Hypothalamus (tissue), 51 donors: Measurements from ENCODE around the gene ZCCHC7.
"Not testable (repeated sequence)": the region's sequence is repeated elsewhere in the genome, so short reads cannot be mapped to it uniquely, and the experiment has no call there.

Experiments used
- DNase-seq, 51 donors: peaks; one replicate each; lab custom pipeline; 2025; lab: John Stamatoyannopoulos, UW

ZCCHC7 gene

DNA sequence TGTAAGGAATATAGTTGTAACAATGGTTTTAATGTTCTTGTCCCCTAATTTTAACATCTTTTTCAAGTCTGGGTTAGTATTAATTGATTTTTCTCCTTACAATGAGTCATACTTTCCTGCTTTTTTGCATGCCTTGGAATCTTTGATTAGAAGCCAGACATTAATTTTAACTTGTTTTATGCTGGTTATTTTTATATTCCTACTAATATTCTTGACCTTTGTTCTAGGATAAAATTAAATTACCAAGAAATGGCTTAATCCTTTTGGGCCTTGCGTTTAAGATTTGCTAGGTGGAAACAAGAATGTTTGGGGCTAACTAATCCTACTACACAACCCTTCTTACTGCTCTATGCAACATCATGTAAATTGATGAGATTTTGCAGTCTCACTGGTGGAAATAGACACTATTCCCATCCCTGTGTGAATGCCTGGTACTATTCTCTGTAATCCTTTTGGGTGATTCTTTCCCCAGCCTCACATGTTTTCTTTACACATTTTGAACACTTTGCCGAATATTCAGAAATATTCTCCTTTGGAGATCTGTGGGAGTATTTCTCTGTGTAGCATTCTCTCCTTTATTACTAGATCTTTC is 47.2 kb downstream of the ZCCHC7 start:
- no peak for DNase-seq

DNA sequence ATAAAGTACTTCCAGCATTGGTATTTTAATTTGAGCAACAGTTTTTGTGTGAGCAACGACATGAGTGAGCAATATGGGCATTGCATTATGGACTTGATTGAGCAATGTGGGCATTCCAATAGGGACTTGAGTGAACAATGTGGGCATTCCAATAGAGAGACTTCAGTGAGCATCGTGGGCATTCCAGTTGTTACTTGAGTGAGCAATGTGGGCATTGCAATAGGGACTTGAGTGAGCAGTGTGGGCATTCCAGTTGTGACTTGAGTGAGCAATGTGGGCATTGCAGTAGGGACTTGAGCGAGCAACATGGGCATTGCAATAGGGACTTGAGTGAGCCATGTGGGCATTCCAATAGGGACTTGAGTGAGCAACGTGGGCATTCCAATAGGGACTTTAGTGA is 52.2 kb downstream of the ZCCHC7 start:
- no peak for DNase-seq

DNA sequence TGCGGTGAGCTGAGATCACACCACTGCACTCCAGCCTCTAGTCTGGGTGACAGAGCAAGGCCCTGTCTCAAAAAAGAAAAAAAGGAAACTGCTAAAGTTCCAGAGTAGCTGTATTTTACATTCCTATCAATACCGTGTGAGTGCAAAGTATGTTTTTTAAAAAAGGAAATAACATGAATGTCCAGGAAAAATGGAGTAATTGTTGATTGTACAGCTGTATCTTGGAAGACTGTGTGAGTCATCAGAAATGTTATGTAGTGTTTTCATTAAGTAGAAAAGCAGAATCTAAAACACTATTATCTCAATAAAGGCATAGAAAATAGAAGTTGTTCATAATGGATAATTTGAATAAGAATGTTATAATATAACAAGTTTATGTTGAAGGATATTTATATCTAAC is 53.9 kb downstream of the ZCCHC7 start:
- DNase-seq = no peak

DNA sequence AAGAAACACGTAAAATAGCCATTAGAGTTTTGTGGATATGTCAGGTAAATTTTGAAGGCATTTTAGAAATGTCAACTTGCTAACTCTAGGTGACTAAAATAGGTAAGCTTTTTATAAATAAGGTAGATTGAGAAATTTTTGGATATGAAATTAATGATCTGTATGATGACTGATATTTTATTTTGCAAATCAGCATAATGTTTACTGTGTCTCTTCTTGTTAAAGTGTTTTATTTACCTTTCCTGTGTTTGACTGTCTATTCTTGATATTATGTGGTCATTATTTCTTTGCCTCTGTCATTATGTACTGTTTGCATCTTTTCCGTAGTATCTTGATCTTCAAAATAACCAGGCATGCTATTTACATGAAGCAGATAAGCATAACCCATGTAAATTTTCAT is 58.4 kb downstream of the ZCCHC7 start:
- DNase-seq = no peak

DNA sequence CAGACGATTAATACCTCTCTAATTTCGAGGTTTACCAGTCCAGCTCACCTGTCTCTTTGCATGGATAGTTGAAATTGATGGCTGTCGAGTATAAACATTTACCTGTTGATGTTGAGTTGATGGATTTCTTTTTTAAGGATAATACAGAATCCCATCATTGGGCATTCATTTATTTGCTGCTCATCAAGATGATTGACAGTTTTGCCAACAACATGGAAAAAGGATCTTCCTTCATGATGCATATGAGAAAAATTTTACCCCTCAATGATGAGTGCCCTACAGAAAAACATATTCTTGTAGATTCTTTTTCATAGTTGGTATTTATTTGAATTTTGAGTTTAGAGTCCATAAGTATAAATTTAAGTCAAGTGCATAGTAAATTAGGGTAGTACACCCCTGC is 59.2 kb downstream of the ZCCHC7 start:
- DNase-seq = no peak

DNA sequence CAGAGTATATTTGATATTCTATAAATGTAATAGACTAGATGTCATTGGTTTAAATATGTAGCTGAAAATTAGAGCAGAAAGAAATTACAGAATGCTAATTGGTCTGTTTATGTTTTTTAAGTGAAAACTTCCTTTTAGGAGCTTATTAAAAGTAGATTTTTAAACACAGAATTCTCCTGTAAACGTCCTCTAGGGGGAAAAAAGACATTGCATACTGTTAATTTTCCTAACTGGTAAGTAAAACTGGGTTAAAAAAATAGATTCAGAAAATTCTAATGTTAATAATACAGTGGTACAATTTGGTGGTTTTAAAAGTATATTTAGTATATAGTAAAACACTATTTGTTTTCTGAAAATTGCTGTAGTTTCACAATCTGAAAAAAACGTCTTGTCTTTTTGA is 59.8 kb downstream of the ZCCHC7 start:
- no peak for DNase-seq

DNA sequence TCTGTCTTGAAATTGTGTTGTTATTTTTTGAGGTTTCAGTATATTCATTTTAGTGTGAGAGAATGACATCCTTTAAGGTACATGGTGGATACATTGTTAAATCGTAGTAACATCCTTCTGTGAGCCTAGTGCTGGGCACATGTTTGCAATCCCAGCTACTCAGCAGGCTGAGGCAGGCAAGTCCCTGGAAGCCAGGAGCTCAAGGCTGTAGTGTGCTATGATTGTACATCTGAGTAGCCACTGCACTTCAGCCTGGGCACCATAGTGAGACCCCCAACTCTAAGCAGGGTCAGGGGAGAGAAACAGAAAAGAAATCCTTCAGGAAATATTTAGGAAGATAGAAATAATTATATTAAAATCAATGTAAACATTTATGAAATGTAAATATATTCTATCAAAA is 62.3 kb downstream of the ZCCHC7 start:
- DNase-seq = no peak

DNA sequence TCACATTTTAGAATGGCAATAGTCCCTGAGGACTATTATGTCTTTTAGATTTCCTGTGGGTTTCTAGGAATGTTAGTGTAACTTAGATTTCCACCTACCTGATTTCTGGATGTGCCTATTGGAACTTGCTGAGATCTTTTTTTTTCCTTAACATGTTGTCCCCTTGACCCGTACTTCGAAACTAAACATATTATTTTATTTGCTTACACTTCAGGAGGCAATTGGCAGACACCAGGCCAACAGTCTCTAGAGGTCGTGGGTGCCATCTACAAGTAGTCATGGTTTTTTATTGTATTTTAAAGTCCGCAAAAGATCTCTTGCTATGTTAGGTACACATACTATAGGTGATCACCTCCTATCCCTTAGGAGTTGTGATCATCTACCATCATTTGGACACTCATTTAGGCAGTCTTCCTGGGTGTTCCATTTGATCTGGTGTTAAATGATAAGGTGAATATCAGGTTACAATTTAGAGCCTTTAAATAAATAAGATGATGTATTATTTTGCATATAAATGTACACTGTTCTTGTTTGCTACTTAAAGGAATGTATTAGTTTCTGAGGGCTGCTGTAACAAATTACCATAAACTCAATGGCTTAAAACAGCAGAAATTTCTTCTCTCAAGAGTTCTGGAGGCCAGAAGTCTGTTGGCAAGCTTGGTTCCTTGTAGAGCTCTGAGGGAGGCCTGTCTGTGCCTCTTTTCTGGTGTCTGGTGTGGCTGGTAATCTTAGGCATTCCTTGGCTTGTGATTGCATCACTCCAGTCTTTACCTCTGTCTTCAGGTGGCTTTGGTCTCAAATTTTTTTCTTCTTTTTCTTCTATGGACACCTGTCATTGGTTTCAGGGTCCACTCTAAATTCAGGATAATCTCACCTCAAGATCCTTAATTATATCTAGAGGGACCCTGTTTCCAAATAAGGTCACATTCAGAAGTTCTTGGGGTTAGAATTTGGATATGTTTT is 64.8 kb downstream of the ZCCHC7 start:
- no peak for DNase-seq

DNA sequence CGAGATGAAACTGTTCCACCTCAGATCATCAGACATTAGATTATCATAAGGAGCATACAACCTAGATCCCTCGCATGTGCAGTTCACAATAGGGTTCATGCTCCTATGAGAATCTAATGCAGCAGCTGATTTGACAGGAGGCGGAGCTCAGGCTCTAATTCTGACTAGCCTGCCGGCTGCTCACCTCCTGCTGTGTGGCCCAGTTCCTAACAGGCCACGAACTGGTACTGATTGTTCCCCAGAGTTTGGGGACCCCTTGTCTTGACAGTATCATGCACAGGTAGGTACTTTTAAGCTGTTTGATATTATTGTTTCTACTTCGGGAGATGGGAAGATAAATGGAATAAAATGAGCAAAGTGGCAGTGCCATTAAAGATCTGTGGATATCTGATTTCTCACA is 66.9 kb downstream of the ZCCHC7 start:
- DNase-seq = no peak

DNA sequence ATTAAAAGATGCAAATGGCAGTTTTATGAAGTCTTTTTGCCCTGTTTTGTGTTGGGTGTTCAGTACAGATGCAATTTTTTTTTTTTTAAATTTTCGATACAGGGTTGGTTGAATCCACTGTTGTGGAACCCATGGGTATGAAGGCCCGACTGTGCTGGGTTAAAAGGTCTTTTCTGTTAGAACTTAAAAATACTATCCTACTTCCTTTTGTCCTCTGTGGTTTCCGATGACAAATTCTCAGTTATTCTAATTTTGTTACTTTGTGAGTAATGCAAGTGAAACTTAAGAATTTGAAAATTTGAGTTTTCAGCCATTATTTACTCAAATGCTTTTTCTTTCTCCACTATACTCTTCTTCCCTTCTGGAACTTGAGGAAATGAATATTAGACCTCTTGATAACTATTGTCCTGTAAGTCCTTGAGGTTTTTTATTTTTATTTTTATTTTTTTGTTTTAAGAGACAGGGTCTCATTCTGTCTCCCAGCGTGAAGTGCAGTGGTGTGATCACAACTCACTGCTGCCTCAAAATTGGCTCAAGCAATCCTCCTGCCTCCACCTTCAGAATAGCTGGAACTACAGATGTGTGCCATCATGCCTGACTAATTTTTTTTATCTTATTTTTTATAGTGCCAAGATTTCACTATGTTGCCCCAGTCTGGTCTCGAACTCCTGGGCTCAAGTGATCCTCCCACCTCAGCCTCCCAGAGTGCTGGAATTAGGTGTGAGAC is 67.5 kb downstream of the ZCCHC7 start:
- DNase-seq = no peak

DNA sequence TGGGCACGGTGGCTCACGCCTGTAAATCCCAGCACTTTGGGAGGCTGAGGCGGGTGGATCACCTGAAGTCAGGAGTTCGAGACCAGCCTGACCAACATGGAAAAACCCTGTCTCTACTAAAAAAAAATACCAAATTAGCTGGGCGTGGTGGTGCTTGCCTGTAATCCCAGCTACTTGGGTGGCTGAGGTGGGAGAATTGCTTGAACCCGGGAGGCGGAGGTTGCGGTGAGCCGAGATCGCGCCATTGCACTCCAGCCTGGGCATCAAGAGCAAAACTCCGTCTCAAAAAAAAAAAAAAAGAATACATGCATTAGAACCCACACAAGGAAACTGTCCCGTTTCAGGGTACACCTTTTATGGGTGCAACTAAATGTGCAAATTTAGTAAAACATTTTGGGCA is 70.4 kb downstream of the ZCCHC7 start:
- not testable (repeated sequence) for DNase-seq

DNA sequence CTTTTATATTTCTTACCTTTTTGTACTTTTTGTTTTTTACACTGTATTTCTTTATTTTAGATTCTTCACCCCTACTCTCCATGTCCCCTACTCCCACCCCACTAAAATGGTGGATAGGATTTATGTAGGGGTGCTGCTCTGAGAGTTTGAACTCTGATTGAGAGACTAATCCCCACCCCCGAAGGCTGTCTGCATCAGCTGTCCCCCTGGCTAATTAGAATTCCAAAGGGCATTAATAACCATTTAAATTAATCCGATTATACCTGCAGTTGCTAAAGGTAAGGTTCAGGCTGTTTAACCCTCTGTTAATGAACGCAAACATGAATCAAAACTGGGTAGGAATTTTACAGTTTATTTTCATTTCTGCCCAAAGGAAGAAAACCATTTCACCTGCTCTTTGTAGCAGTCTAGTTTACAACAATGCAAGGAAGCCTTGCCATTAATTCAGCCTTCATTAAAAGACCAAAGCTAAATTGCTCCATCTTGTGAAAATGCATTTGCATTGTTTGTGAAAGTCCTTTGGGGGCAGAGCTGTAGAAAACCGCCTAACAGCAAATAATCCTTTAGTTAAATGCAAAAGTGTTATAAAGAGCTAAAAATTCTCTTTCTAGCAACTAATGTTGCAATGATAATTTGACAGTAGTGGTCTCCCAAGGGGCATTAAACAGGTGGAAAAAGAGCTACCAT is 71.2 kb downstream of the ZCCHC7 start:
- no peak for DNase-seq

DNA sequence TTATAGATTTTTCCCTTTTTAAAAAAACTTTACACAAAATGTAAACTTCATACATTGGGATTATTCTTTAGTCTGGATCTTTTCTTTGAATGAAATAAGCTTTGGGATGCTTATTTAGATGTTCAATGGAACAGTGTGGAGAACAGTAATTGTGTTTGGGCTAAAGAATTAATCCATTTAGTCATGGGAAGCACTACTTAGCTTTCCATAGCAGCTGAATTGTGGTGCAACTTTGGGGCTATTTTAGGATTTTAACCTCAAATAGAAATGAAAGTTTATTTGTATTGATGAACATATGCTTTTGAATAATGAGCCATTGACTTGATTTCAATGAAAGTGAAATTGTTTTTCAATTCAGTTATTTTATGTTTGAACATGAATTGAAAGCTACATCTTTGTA is 72.4 kb downstream of the ZCCHC7 start:
- no peak for DNase-seq

DNA sequence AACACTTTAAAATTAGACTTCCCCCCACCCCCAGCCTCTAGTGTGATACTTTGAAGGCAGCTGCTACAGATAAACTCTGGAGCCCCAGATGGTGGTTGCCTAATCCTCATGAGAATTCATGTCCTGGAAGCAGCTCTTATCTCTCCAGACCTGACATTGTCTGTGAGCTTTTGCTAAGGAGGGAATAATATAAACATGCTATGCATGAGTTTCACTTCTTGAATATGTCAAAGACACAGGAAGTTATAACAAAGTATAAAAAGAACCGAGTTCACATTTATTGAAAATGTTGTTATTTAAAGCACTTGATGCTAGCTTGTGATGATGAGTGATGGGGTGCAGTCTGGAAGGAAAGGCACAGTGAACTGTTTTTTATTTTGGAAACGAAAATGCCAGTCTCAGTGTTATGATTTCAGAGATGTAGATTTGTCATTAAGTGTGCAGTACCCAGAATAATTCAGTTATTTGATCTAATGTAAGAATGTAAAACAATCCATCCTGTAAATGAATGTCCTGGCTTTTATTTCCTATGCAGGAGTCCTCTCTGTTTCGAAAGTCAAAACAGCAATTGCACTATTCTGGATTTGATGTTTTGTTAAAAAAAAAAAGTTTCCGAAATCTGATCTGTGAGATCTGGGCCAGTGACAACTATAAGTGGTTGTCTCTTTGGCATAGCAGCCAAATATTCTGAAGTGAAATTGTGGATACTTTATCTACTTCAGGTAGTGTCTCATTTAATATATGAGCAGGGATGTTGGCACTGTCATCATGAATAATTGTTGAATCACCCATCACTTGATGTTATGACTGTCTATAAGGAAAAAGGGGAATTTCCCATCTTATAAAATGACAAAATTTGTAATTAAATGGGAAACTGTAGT is 77.0 kb downstream of the ZCCHC7 start:
- DNase-seq = no peak

DNA sequence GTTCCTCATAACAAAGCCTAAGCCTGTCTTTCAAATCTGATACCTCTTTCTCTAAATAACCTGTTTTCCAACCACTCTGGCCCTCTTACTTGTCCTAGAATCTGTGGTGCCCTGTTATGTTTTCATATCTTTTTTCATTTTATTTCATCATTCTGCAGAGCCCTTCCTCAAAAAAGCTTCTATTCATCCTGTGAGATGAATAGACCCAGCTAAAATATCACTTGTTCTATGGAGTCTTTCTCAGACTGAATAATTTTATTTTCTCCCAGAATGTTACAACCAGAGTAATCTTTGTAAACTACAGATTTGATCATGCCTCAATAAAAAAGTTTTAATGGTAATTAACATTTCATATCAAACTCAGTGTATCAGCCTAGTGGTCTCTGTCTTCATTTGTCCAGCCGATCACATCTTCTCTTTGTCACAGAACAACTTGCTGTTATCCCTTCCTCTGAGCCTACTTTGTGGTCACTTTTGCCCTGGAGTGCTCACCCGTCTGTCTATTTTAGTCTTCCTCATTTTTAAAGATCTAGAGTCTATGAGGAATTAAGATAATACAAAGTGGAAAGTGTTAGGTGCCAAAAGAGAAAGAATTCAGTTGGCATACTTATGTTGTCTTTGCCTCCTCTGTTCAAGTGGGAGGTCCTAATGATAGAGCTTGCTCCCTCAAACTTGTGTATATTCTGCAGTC is 77.8 kb downstream of the ZCCHC7 start:
- DNase-seq = no peak

DNA sequence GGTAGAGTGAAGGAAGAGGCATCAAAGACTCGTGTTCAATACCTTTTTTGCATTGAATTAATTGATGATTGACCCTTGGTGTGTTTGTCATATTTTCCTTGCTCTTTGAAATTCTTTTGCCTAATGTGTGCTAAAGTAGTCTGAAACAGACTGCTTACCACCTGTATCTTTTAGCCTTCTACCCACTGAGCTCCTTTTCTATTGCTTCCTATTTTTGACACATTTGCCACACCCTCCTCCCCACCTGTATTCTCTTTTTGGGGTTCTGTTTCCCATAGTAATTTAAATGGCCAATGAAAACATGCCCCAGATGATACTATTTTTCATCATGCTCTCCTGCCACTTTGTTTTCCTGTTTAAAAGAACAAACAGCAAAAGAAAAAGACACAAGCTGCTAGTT is 78.5 kb downstream of the ZCCHC7 start:
- DNase-seq = no peak

DNA sequence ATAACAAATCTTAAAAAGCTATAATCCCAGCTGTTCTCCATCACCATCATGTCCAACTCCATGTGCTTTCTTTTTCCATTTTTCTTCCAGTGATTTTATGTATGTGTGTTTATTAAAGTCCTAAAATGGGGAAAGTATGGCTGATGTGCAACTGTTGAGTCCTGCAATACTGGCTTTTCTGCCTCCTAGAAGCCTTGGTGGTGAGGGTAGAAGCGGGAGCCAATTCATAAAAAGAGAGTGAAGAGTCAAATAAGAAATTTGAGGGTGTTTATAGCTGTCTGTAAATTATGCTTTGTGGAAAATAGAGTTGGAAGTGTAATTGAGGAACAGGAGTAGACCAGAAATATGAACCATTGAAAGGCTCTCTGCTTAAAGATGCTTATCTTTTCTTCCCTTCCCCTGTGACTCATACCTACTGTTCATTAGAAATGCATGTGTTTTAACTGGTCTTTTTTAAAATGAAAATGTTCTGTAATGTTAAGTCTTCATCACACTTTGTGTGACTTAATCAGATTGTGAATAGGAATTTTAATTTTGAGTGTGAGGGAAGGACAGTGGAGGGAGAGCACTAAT is 80.1 kb downstream of the ZCCHC7 start:
- DNase-seq = no peak

DNA sequence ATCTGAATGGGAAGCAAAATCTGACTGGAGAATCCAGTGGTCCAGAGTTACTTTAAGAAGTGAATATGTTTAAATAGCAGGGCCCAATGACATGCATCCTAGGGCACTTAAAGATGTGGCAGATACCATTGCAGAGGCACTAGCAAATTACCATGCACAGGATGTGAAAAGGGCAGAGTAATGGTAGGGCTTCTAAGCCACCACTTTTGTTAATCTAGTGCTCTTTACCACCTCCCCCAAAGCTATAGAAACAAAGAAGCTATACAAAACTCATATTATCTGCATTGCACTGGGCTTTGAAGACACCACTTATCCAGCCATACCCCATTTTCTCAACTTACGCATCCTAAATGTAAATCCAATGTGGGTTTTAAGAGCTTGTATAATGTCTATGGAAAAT is 81.2 kb downstream of the ZCCHC7 start:
- no peak for DNase-seq

DNA sequence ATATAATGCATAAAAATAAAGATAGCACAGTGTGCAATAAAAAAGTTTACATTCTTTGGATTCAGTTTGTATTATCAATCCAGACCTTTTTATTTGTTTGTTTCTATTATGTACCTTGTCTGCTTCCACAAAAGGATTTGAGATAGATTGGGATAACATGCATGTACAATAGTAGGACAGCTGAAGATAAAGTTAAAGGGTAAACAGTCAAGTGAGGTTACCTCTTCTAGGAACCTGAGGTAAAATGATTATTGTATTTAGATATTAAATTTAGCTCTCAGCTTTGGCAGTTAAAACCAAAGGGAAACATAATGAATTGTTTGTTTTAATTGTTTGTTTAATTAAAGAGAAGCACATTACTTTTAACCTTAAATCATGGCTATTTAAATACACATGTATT is 81.7 kb downstream of the ZCCHC7 start:
- DNase-seq = no peak
